Measurements from ENCODE around the gene SH2D3A.
"Not testable (repeated sequence)": the region's sequence is repeated elsewhere in the genome, so short reads cannot be mapped to it uniquely, and the experiment has no call there.

SH2D3A gene

GRCh38 chr19:6787393-6787792, 20.2 kb upstream of the SH2D3A start:
- no peak for DNase-seq

DNA sequence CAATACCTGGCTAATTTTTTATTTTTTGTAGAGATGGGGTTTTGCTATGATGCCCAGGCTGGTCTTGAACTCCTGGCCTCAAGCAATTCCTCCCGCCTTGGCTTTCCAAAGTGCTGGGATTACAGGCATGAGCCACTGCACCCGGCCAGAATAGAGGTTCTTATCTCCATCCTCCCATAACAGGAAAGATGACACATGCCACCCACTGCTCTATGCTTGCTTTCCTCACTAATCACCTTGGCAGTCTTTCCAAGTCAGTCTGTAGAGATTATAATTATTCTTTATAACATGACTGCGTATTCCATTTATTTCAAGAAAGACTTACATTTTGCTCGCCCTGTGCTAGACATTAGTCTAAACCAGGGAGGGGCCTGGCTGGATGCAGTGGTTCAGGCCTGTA, 12.0 kb upstream of the SH2D3A start:
- no peak for DNase-seq

DNA sequence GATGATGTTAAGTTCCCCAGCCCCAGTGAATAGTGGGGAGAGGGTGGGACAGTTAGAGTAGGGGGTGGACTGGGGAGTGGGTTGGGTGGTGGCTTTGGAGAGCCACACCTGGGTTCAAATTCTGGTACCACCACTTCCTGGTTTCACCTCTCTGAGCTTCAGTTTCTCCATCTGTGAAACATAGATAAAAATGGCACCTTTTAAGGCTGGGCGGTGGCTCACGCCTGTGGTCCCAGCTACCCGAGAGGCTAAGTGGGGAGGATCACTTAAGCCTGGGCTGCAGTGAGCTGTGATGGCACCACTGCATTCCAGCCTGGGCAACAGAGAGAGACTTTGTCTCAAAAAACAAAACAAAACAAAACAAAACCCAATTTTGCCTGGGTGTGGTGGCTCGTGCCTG, 11.2 kb upstream of the SH2D3A start:
- DNase-seq, result no peak

DNA sequence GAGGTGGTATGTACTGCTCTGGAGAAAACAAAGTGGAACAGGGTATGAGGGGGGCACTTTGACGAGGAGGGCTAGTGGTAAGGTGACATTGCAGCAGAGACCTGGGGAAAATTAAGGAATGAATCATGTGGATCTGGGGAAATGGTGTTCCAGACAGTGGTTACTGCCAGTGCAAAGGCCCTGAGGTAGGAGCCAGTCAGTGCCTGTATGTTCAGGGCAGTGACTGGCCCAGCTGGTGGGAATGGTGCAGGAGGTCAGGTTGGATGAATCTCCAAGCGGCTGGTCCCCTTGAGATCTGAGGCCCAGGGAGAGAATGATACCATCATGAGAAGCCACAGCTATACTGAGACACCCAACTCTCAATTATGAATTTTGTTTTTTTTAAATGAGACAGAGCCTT, 10.2 kb upstream of the SH2D3A start:
- no peak for DNase-seq

GRCh38 chr19:6776999-6777398, 9.8 kb upstream of the SH2D3A start:
- DNase-seq, result no peak

DNA sequence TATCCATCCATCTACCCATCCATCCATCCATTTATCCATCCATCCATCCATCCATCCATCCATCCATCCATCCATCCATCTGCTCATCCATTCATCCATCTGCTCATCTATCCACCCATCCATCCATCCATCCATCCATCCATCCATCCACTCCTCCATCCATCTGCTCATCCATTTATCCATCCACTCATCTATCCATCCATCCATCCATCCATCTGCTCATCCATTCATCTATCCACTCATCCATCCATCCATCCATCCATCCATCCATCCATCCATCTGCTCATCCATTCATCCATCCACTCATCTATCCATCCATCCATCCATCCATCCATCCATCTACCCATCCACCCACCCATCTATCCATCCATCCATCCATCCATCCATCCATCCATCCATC, 8.8 kb upstream of the SH2D3A start:
- not testable (repeated sequence) for DNase-seq

DNA sequence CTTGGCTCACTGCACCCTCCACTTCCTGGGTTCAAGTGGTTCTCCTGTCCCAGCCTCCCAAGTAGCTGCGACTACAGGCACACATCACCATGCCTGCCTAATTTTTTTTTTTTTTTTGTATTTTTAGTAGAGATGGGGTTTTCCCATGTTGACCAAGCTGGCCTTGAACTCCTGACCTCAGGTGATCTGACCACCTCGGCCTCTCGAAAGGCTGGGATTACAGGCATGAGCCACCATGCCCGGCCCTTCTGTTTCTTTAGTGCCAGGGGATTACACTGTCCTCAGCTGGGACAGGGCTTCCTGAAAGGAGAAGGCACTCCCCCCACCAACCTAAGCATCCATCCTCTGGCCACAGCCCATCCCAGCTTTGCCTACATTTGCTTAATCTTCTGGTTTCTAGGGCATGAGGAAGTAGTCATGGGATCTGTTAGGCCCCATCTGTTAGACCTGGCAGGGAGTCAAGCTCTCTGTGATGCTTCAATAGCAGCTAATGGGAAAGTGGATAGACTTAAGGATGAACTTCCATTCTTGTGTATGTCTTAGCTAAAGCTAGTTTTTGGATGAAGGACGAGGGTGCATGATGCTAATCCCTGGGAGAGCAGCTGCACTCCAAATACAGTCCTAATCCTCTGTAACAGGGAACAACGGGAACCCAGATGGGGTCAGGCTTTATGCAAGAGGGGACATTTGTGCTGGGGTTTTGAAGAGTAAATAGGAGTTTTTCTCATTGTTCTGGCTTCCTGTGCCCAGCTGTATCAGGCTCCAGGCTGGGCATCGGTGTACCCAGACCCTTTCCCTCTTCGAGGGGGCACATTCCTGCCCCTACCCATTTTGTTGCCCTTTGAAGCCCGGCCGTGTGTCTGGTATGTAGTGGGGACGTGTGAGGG, 7.8 kb upstream of the SH2D3A start:
- DNase-seq, result no peak

DNA sequence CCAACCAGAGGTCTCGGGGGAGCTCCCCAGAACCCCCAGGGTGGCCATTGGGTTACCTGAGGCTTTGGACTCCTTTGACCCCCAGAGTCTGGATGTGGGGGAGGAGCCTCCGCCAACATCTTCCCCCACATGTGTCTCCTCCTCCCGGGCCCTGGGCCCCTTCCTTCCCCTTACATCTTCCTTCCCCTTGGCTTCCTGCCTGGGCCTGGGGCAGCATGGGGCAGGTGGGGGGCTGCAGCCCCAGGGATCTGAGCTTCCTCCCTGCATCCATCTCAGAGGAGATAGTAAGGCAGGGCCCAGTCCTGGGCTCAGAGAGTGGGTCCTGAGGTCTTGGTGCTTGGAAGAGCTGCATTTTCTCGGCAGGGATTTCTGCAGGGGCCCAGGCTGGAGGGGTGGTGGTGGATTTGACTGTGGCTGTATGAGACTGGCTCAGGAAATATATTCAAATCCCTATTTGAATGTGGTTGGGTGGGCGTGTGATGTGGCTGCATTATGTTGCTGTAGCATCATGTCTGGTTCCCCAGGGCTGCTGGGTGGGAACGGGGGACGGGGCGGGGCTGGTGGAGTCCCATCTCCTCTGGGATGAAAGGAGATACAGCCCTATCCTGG, 6.2 kb upstream of the SH2D3A start:
- no peak for DNase-seq

GRCh38 chr19:6772866-6773322, 5.7 kb upstream of the SH2D3A start:
- DNase-seq, result no peak

DNA sequence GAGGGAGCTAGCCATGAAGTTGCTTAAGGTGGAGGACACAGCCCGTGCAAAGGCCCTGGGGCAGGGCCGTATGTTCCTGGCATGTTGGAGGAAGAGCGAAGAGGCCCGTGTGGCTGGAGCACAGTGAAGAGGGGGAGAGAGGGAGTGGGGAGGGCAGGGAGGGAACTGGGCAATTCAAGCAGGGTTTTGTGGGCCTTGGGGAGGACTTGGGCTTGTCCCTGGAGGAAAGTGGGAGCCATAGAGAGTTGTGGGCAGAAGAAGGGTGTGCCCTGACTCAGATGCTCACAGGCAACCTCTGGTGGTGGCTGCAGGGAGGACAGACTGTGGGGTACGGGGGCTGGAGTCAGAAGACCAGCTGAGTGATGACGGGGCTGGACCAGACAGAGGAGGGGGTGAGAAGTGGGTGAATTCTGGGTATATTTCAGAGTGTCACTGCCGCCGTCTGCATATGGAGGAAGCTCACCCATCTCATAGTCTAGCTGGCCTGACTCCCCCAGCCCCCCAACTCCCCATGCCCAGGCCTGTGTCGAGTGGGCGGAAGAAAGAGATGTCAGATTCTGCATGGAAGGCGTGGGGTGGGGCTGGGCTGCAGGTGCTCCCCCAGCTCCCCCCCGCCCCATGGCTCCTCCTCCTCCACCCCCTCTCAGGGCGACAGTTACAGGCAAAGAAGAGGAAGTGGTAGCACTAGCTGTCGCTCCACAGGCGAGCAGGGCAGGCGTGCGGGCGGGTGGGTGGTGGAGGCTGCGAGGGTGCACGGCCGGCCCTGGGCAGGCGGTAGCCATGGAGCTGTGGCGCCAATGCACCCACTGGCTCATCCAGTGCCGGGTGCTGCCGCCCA, 5.0 kb upstream of the SH2D3A start, which contains the start of gene VAV1:
Gene VAV1 (plus strand): TSS at position 681 of the 838 bp plus-strand sequence. CDS start 100 bp downstream, at position 781.
- DNase-seq, result no peak

DNA sequence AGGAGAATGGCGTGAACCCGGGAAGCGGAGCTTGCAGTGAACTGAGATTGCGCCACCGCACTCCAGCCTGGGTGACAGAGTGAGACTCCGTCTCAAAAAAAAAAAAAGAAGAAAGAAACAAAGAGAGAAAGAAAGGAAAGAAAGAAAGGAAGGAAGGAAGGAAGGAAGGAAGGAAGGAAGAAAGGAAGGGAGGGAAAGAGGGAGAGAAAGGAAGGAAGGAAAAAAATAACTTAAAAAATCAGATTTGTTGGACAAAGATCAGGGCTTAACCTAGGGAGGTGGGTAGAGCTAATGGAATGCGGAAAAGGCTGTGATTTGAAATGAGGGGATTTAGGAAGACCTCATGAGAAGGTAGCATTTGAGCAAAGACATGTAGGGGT, 4.4 kb upstream of the SH2D3A start:
- DNase-seq, result not testable (repeated sequence)

DNA sequence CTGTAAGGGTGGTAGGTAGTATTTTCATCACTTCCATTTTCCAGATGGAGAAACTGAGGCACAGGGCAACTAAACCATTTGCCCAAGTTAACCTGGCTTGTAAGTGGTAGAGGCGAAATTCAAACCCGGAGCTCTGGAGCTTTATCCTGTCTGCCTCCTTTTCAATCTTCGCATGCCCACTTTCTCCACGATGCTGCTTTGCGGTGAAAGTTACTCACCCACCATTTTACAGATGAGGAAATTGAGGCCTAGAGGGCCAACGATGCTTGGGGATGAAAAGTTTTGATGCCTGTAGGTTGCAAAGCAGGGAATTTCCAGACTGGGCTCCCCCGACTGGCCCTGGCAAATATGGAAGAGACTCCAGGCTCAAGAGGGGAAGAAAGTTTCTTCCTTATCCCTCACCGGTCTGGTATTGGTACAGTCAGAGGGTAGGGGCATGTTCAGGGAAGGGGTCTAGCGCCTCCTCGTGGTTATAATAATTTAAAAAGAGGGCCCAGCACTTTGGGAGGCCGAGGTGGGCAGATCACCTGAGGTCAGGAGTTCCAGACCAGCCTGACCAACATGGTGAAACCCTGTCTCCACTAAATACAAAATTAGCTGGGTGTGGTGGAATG, 1.9 kb upstream of the SH2D3A start:
- DNase-seq, result no peak

GRCh38 chr19:6768236-6768785, 1.1 kb upstream of the SH2D3A start:
- no peak for DNase-seq

GRCh38 chr19:6767081-6767356, 216 bp downstream of the SH2D3A start:
- no peak for DNase-seq

DNA sequence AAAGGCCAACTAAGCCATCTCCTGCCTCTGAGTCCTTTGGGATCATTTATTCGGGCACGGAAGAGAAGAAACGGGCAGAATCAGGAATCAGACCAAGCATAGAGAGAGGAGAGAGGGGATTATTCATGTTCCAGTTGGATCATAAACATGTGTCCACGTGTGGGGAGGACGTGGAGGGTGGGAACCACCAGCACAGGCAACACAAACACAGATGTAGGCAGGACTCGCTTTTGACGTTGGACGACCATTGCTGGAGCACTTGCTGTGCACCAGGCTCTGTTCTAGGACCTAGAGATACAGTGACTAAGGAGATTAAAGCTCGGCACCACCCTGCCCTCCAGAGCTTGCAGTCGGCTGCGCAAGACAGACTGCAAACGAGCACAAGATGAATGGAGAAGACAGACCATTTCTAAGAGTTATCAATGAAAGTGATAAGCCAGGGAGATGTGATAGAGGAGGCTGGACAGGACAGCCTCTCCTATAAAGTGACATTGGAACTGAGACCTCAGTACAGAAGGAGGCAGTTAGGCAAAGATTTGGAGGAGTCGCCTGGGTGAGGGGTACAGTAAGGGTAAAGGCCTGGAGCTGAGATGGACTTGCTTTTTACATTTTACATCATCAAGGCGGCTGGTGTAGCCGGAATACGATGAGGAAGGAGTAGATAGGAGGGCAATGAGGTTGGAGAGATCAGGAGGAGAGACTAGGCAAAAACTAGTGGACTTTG, 716 bp downstream of the SH2D3A start:
- no peak for DNase-seq

GRCh38 chr19:6765738-6766356, 1.4 kb downstream of the SH2D3A start:
- DNase-seq, result no peak

DNA sequence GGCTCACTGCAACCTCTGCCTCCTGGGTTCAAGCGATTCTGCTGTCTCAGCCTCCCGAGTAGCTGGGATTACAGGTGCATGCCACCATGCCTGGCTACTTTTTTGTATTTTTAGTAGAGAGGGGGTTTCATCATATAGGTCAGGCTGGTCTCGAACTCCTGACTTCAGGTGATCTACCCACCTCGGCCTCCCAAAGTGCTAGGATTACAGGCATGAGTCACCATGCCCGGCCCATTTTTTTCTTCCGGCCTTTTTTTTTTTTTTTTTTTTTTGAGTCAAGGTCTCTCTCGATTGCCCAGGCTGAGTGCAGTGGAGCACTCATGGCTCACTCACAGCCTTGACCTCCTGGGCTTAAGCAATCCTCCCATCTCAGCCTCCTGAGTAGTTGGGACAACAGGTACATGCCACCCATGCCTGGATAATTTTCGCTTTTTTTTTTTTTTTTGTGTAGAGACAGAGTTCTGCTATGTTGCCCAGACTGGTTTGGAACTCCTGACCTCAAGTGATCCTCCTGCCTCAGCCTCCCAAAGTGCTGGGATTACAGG, 4.9 kb downstream of the SH2D3A start:
- not testable (repeated sequence) for DNase-seq

DNA sequence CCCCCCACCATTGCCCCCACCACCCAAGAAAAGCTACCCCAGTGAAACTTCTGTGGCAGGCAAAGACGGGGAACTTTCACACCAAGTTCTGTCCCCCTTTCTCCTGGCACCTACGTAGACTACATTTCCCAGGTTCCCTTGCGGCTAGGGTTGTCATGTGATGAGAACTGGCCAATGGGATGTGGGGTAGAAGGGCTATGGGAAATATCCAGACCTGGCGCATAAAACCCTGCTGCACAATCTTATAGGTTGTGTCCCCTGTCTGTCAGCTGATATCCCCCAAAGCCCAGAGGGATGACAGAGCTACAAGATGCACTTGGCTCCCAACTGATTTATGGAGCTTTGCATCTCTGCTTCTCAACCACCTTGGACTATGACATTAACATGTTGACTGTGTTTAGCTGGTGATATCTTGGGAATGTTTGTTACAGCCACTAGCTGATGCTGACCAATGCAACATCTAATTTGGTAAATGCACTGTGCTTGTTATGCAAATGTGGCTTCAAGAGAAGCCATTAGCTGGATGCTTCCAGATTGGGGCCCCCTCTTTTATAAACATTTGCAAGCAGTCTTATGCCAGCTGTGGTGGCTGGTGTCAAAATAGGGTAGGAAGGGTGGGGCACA, 6.1 kb downstream of the SH2D3A start:
- DNase-seq, result no peak

GRCh38 chr19:6760606-6761005, 6.6 kb downstream of the SH2D3A start:
- DNase-seq, result no peak

DNA sequence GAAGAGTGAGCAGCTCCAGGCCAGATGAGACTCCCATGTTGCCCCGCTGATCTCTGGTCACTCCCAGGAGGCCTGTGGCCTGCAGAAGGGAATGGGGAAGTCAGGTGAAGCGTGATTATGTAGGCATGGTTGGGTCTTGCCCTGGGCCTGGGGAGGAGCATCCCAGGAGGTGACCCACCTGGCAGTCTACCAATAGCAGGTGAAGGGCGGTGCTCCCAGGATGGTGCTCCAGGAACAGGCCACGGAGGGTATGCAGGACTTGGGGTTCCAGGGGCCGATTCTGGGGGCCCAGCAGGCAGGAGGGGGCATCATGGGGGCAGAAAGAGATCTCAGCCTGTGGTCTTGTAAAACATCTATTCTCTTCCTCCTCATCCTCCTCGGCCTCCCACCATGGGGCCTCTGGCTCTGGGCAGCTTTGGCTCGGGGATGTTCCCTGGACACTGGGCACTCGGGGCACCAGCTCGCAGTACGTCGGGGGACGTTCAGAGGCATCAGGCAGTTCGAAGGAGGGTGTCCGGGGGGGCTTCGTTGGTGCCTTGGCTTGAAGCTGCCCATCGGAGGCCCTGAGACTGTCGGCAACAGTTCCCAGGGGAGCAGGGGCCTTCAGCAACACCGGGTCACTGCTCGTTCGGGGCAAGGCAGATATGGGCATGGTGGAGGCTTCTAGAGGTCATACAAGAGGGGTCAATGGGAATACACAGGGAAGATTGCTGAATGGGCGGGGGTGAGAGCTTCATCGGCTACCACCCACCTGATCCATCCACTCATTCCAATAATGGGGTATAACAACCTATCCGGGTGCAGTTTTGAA, 12.4 kb downstream of the SH2D3A start:
- DNase-seq, result no peak
